Activated CD8-positive, alpha-beta T cell treated with anti-CD3 and anti-CD28 coated beads for 36 hours (primary cell): Measurements from ENCODE around the gene PDGFC. TPM values are rescaled to one million over a fixed set of nuclear protein-coding genes. Genes with fewer than 3 reads are reported as not detected.

Experiments used
- ATAC-seq: fragments of 200-7000 bp; cut with Tn5 transposase; one replicate; pipeline ENCODE4 v1.10.0; 2021; ENCODE audit warnings: mild to moderate bottlenecking, moderate library complexity
- CTCF ChIA-PET: fragments of 350-600 bp; sonication (Branson Sonifier 250); formaldehyde crosslinking; loops from one replicate; lab custom pipeline; 2021; ENCODE audit warnings: antibody characterized with exemption; lab: Charles Lee
- POLR2A ChIA-PET: fragments of 350-600 bp; sonication (Branson Sonifier 250); formaldehyde crosslinking; loops from one replicate; lab custom pipeline; 2021; ENCODE audit warnings: antibody characterized with exemption; lab: Charles Lee
- DNase-seq: peaks from one replicate; pipeline ENCODE4 v3.0.0-alpha.2; 2020
- H3K27ac Mint-ChIP-seq: one replicate; pipeline ENCODE4 v1.8.0; 2021; ENCODE audit warnings: mild to moderate bottlenecking, mixed read lengths
- H3K27me3 Mint-ChIP-seq: one replicate; pipeline ENCODE4 v1.8.0; 2021; ENCODE audit warnings: mixed read lengths
- H3K36me3 Mint-ChIP-seq: one replicate; pipeline ENCODE4 v1.8.0; 2021; ENCODE audit warnings: low read depth, mixed read lengths
- H3K4me1 Mint-ChIP-seq: one replicate; pipeline ENCODE4 v1.8.0; 2021; ENCODE audit warnings: low read depth, mixed read lengths
- H3K4me3 Mint-ChIP-seq: one replicate; pipeline ENCODE4 v1.8.0; 2021; ENCODE audit warnings: mild to moderate bottlenecking, moderate library complexity, mixed read lengths
- H3K9me3 Mint-ChIP-seq: one replicate; pipeline ENCODE4 v1.8.0; 2021; ENCODE audit warnings: mixed read lengths
- intact Hi-C: fragments of 100-400 bp; cut with micrococcal nuclease; formaldehyde crosslinking; loops from one replicate; pipeline ENCODE4 v1.10.0; 2022
- total RNA-seq, 2 experiments: library from RNA; stranded (reverse); gene quantifications; one replicate each; pipeline ENCODE4 v1.2.3, GENCODE V29; 2021
- TF ChIP-seq, protein P1 (sequence below): fragments of 200-600 bp; IDR thresholded peaks from one replicate; pipeline ENCODE4 v1.8.0; 2022; ENCODE audit warnings: antibody characterized with exemption, mild to moderate bottlenecking

The PDGFC gene
- total RNA-seq, 2 experiments from 2014 or later: not detected

DNA sequence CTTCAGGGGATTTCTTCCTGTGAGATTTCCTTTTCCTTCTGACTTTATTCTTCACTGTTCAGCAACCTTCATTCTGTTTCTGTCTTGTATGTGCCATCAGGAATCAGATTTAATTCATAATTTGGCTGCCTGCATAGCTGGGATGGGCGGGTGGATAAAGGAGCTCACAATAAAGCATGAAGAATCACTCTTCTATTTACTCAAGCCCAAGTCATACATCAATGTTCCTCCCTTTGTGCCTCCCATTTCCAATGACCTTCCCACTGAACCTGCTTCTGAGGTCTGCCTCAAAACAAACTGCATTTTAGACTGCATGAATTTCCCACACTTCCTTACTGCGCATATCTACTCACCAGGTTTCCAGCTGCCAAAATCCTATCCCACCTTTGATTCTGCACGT is 14.0 kb downstream of the PDGFC start:
- H3K36me3 Mint-ChIP-seq: no peaks in the 10 kb centered on the region
- CTCF ChIA-PET: no interaction called here
- H3K27me3 Mint-ChIP-seq: no peaks in the 10 kb centered on the region
- no peak overlapping the region for H3K27ac Mint-ChIP-seq
- H3K4me1 Mint-ChIP-seq: no peaks in the 10 kb centered on the region
- TF ChIP-seq, protein P1, sequence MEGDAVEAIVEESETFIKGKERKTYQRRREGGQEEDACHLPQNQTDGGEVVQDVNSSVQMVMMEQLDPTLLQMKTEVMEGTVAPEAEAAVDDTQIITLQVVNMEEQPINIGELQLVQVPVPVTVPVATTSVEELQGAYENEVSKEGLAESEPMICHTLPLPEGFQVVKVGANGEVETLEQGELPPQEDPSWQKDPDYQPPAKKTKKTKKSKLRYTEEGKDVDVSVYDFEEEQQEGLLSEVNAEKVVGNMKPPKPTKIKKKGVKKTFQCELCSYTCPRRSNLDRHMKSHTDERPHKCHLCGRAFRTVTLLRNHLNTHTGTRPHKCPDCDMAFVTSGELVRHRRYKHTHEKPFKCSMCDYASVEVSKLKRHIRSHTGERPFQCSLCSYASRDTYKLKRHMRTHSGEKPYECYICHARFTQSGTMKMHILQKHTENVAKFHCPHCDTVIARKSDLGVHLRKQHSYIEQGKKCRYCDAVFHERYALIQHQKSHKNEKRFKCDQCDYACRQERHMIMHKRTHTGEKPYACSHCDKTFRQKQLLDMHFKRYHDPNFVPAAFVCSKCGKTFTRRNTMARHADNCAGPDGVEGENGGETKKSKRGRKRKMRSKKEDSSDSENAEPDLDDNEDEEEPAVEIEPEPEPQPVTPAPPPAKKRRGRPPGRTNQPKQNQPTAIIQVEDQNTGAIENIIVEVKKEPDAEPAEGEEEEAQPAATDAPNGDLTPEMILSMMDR: no peak
- no peaks in the 10 kb centered on the region for H3K9me3 Mint-ChIP-seq
- intact Hi-C loops: no loop called here
- POLR2A ChIA-PET: no interaction called here
- no peak for ATAC-seq
- no peak for DNase-seq
- H3K4me3 Mint-ChIP-seq: no peak overlapping the region

DNA sequence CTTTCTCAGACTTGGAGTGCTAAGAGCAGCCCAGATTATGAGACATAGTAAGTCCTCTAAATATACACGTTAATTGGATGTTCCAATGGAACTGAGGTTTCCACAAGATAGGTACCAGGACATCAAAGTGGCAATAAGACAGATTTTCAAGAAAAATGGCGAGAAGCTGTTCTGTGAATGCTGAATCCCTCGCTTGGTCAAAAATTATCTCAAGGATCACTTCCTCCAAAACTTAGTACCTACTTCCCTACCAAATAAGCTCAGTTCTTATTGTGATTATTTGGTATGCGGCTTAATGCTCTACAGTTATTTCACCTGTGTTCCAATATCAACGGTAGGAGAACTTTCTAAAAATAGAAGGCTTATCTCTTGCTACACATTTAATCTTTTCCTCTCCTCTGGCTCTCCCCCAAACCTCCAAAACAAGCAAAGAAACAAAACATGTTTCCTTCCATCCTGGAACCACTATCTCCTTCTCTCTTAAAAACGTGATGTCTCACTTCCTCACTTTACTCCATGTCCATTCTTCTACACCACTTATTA is 14.7 kb downstream of the PDGFC start:
- intact Hi-C loops: no loop called here
- H3K36me3 Mint-ChIP-seq: no peaks in the 10 kb centered on the region
- TF ChIP-seq, protein P1: no peak
- no peak for DNase-seq
- no peaks in the 10 kb centered on the region for H3K27me3 Mint-ChIP-seq
- no peak for ATAC-seq
- H3K4me3 Mint-ChIP-seq: no peak overlapping the region
- POLR2A ChIA-PET: no interaction called here
- H3K27ac Mint-ChIP-seq: no peak overlapping the region
- no peaks in the 10 kb centered on the region for H3K9me3 Mint-ChIP-seq
- CTCF ChIA-PET: no interaction called here
- no peaks in the 10 kb centered on the region for H3K4me1 Mint-ChIP-seq

GRCh38 chr4:156956359-156956758 is 15.2 kb downstream of the PDGFC start:
- H3K9me3 Mint-ChIP-seq: no peaks in the 10 kb centered on the region
- H3K27ac Mint-ChIP-seq: no peak overlapping the region

GRCh38 chr4:156954587-156954986 is 17.0 kb downstream of the PDGFC start:
- no peaks in the 10 kb centered on the region for H3K27me3 Mint-ChIP-seq
- intact Hi-C loops: no loop called here
- no peaks in the 10 kb centered on the region for H3K4me1 Mint-ChIP-seq
- ATAC-seq: no peak
- POLR2A ChIA-PET: no interaction called here
- no peaks in the 10 kb centered on the region for H3K9me3 Mint-ChIP-seq
- DNase-seq: no peak
- no peak overlapping the region for H3K27ac Mint-ChIP-seq
- TF ChIP-seq, protein P1: no peak
- no peak overlapping the region for H3K4me3 Mint-ChIP-seq
- no peaks in the 10 kb centered on the region for H3K36me3 Mint-ChIP-seq
- CTCF ChIA-PET: no interaction called here

More at GRCh38 chr4:156956359-156956758, 15.2 kb downstream of the PDGFC start:
- TF ChIP-seq, protein P1: no peak
- H3K36me3 Mint-ChIP-seq: no peaks in the 10 kb centered on the region
- CTCF ChIA-PET: no interaction called here
- POLR2A ChIA-PET: no interaction called here
- no peaks in the 10 kb centered on the region for H3K4me1 Mint-ChIP-seq
- ATAC-seq (no peak), DNase-seq (no peak)
- no peak overlapping the region for H3K4me3 Mint-ChIP-seq
- no peaks in the 10 kb centered on the region for H3K27me3 Mint-ChIP-seq
- intact Hi-C loops: no loop called here

GRCh38 chr4:156953951-156954350 is 17.6 kb downstream of the PDGFC start:
- ATAC-seq (no peak), DNase-seq (no peak)
- Mint-ChIP-seq H3K9me3 (no peaks in the 10 kb centered on the region), H3K4me1 (no peaks in the 10 kb centered on the region), H3K27me3 (no peaks in the 10 kb centered on the region), H3K36me3 (no peaks in the 10 kb centered on the region), H3K27ac (no peak overlapping the region), H3K4me3 (no peak overlapping the region)
- ChIA-PET CTCF (no interaction called here), POLR2A (no interaction called here)
- TF ChIP-seq, protein P1: no peak
- intact Hi-C loops: no loop called here
